Measurements from ENCODE around the gene TAF11L9. TPM values are rescaled to one million over a fixed set of nuclear protein-coding genes. Genes with fewer than 3 reads are reported as not detected.

TAF11L9 gene
- not detected in 2 replicates for total RNA-seq

DNA sequence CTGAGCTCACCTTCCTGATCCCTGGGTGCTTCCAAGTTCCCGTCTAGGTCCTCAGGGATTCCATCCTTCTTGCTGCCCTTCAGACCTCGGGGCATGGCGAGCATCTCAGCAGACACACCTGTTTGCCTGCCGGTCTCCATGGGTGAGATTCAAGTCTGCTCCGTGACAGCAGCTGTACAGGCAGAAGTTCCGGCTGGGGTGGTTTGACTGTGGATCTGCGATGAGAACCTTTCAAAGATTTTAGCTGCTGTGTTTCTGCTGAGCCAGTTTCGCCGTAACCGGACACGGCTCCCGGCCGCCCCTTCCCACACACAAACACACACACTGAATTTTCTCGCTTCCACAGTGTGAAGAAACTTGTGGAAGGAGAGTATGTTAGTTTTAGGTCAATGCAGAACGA lies at the start of gene TAF11L9:
TSS of gene TAF11L9 (minus strand) at position 140 of the 400 bp plus-strand sequence.

DNA sequence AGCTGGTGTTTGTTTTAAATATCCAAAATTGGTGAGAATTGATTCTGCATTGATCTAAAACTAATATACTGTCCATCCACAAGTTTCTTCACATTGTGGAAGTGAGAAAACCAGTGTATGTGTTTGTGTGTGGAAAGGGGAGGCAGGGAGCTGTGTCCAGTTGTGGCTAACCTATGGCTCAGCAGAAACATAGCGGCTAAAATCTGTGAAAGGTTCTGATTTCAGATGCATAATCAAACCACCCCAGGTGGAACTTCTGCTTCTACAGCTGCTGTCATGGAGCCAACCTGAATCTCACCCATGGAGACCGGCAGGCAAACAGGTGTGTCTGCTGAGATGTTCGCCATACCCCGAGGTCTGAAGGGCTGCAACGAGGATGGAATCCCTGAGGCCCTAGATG lies 40.0 kb upstream of the TAF11L9 start, which contains the start of gene TAF11L14:
TSS of gene TAF11L14 (plus strand) at position 301 of the 400 bp plus-strand sequence.

DNA sequence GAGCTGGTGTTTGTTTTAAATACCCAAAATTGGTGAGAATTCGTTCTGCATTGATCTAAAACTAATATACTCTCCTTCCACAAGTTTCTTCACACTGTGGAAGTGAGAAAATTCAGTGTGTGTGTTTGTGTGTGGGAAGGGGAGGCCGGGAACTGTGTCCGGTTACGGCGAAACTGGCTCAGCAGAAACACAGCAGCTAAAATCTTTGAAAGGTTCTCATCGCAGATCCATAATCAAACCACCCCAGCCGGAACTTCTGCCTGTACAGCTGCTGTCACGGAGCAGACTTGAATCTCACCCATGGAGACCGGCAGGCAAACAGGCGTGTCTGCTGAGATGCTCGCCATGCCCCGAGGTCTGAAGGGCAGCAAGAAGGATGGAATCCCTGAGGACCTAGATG lies 37.6 kb upstream of the TAF11L9 start, which contains the start of gene TAF11L13:
TSS of gene TAF11L13 (plus strand) at position 301 of the 400 bp plus-strand sequence.

DNA sequence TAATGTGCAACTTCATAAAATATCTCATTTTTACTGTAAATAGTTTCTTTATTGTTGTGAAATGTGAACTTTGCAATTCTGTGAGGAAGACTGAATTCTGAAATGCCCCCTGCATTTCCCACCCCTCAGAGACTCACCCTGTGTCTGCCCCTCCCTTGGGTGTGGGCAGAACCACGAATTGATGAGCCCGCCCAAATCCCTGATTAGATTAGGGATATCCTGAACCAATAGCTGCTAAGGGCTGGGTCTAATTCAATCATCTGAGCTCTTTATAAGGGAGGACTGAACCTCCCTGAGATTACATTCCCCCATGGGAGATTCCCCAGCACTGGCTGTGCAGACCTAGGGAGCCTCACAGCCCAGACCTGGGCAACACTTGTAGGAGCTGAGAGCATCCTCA lies 15.9 kb upstream of the TAF11L9 start, which contains the start of gene TAF11L12:
TSS of gene TAF11L12 (plus strand) at position 301 of the 400 bp plus-strand sequence.

DNA sequence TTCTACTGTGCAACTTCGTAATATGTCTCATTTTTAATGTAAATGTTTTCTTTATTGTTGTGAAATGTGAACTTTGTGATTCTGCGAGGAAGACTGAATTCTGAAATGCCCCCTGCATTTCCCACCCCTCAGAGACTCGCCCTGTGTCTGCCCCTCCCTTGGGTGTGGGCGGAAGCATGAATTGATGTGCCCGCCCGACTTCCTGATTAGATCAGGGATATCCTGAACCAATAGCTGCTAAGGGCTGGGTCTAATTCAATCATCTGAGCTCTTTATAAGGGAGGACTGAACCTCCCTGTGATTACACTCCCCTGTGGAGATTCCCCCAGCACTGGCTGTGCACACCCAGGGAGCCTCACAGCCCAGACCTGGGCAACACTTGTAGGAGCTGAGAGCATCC lies 9.7 kb upstream of the TAF11L9 start, which contains the start of gene TAF11L11:
TSS of gene TAF11L11 (plus strand) at position 304 of the 400 bp plus-strand sequence.

DNA sequence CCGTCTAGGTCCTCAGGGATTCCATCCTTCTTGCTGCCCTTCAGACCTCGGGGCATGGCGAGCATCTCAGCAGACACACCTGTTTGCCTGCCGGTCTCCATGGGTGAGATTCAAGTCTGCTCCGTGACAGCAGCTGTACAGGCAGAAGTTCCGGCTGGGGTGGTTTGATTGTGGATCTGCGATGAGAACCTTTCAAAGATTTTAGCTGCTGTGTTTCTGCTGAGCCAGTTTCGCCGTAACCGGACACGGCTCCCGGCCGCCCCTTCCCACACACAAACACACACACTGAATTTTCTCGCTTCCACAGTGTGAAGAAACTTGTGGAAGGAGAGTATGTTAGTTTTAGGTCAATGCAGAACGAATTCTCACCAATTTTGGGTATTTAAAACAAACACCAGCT lies 3.5 kb upstream of the TAF11L9 start, which contains the start of gene TAF11L10:
TSS of gene TAF11L10 (minus strand) at position 101 of the 400 bp plus-strand sequence.

DNA sequence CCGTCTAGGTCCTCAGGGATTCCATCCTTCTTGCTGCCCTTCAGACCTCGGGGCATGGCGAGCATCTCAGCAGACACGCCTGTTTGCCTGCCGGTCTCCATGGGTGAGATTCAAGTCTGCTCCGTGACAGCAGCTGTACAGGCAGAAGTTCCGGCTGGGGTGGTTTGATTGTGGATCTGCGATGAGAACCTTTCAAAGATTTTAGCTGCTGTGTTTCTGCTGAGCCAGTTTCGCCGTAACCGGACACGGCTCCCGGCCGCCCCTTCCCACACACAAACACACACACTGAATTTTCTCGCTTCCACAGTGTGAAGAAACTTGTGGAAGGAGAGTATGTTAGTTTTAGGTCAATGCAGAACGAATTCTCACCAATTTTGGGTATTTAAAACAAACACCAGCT lies 3.3 kb downstream of the TAF11L9 start, which contains the start of gene TAF11L8:
TSS of gene TAF11L8 (minus strand) at position 101 of the 400 bp plus-strand sequence.

DNA sequence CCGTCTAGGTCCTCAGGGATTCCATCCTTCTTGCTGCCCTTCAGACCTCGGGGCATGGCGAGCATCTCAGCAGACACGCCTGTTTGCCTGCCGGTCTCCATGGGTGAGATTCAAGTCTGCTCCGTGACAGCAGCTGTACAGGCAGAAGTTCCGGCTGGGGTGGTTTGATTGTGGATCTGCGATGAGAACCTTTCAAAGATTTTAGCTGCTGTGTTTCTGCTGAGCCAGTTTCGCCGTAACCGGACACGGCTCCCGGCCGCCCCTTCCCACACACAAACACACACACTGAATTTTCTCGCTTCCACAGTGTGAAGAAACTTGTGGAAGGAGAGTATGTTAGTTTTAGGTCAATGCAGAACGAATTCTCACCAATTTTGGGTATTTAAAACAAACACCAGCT lies 8.5 kb downstream of the TAF11L9 start, which contains the start of gene TAF11L7:
TSS of gene TAF11L7 (minus strand) at position 101 of the 400 bp plus-strand sequence.

Other genes starting within 250 kb of the TAF11L9 start
- not detected in 2 replicates for gene TAF11L2, start 96.2 kb downstream of the TAF11L9 start, total RNA-seq
- gene TAF11L3, start 76.0 kb downstream of the TAF11L9 start, total RNA-seq = not detected in 2 replicates
- gene TAF11L4, start 72.6 kb downstream of the TAF11L9 start, total RNA-seq = not detected in 2 replicates
- gene TAF11L5, start 69.2 kb downstream of the TAF11L9 start, total RNA-seq = not detected in 2 replicates
- not detected in 2 replicates for gene TAF11L6, start 65.7 kb downstream of the TAF11L9 start, total RNA-seq
- not detected in 2 replicates for gene TAF11L7, start 8.6 kb downstream of the TAF11L9 start, total RNA-seq
- gene TAF11L8, start 3.4 kb downstream of the TAF11L9 start, total RNA-seq = not detected in 2 replicates
- not detected in 2 replicates for gene TAF11L10, start 3.4 kb upstream of the TAF11L9 start, total RNA-seq
- gene TAF11L11, start 9.8 kb upstream of the TAF11L9 start, total RNA-seq = not detected in 2 replicates
- not detected in 2 replicates for gene TAF11L12, start 16.0 kb upstream of the TAF11L9 start, total RNA-seq
- not detected in 2 replicates for gene TAF11L13, start 37.7 kb upstream of the TAF11L9 start, total RNA-seq
- gene TAF11L14, start 40.1 kb upstream of the TAF11L9 start, total RNA-seq = not detected in 2 replicates

Measured in airway epithelial cell (primary cell).